Fibroblast of pulmonary artery (primary cell): ENCODE results near the gene UBE2J1.

Experiments used
- DNase-seq: peaks from one replicate; pipeline ENCODE4 v3.0.0-alpha.2; 2010; ENCODE audit warnings: low read depth
- H3K4me3 ChIP-seq: replicated peaks from 2 replicates; pipeline ENCODE4 v1.5.1; 2011; ENCODE audit warnings: low read depth, mild to moderate bottlenecking, control low read depth, low read length, moderate library complexity
- CTCF ChIP-seq: IDR thresholded peaks from 2 replicates; pipeline ENCODE4 v1.5.1; 2011; ENCODE audit warnings: mild to moderate bottlenecking, control low read depth, low read length, inconsistent platforms; ENCODE audit errors: missing control alignments

UBE2J1 gene

DNA sequence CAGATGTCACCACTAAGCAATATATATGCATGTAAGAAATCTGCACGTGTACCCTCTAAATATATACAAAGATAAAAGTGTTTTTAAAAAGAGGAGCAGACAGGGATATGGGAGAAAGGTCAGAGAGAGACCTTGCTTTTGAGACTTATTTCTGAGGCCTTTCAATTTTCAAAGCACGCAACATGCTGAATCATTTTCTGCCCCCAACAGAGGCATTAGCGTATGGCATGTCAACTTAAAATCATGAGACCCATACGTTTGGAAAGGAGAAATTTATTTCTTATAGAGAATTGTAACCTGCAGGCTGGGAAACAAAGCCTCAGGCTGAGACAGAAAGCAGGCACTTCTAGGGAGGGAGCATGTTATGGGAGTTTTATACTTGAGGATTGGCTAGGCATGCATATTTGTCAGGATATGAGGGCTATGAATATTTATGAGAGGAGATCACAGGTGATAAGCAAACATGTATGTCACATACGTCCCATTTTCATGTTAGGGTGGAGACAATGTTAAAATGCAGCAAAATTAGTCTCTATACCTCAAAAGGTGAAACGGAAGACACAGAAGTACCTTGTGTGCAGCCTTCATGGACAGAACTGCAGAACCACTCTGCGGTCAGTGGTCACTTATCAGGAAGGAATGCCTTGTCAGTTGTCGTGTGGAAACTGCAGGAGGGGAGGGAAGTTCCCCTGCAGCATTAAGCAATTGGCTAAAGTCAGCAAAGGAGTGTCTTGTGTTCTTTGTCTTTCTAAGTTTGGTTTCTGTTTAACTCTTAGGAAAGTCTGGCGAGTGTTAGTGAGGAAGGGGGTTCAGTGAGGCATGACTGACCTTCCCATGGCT, 31.2 kb downstream of the UBE2J1 start:
- TF ChIP-seq CTCF = no peak
- DNase-seq = no peak
- no peak overlapping the region for H3K4me3 ChIP-seq

GRCh38 chr6:89320012-89320559, 32.4 kb downstream of the UBE2J1 start:
- TF ChIP-seq CTCF = no peak
- no peak for DNase-seq
- no peak overlapping the region for H3K4me3 ChIP-seq

DNA sequence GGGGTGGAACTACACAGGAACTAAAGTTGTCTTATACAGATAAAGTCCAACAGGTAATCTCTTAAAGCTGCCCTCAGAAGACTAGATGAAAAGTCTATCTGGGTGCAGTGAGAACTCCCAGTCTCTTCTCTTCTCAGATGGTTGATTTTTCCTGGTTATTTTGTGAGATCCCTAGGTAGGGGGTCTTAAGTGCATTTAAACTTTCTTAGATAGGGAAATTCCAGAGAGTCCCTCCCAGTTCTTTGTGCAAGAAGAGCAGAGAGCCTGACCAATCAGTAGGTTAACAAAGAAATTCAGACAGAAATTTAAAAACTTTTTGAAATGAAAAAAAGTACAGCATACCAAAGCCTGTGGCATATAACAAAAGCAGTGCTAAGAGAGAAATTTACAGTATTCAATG, 35.5 kb downstream of the UBE2J1 start:
- no peak for DNase-seq
- H3K4me3 ChIP-seq = no peak overlapping the region
- no peak for TF ChIP-seq CTCF

DNA sequence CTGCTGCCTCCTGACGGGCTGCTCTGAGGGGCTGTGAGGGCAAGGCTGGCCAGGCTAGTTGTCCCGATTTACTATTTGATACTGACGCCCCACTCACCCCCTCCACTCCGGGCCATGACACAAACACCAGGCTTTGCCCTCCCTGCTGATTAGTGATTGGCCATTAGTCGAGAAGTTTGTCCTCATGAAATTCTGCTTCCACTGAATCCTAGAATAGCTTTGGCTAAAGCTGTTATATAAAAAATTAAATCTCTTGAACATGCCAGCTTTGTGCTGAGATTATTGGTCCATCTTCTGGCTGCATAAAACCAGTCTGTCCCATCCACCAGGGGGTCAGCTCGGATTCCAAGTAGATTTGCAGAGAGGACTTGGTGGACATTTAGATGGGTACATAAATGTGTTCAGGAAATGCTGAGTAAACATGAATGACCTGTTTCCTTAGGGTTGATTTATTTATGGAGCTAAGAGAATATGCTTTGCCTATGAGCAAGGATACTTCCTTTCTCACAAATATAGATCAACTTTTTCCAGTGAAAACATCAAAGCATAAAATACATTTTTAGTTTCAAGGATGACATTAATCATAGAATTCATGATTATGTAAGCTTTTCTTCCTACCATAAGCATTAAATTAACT, 37.2 kb downstream of the UBE2J1 start, which contains the start of gene GABRR2:
TSS of gene GABRR2 (minus strand) at position 51 of the 637 bp plus-strand sequence. CDS start 134 bp downstream, outside the sequence.
- no peak for DNase-seq
- TF ChIP-seq CTCF = no peak
- no peak within 1 kb of the TSS for H3K4me3 ChIP-seq

- TF ChIP-seq CTCF = no peak
- no peak overlapping the region for H3K4me3 ChIP-seq
- DNase-seq = no peak
Measured at GRCh38 chr6:89314692-89315091, 37.8 kb downstream of the UBE2J1 start.

GRCh38 chr6:89313006-89313405, 39.5 kb downstream of the UBE2J1 start:
- no peak for TF ChIP-seq CTCF
- peak; percentile 80 for DNase-seq
- H3K4me3 ChIP-seq = no peak overlapping the region
